ENCODE data around the gene JTB.

JTB gene

GRCh38 chr1:153978274-153978909, 918 bp upstream of the JTB start:
- no peak for DNase-seq (ENCODE audit: low read depth)

GRCh38 chr1:153976819-153977249, 640 bp downstream of the JTB start:
- DNase-seq (ENCODE audit: low read depth): no peak

- DNase-seq (ENCODE audit: low read depth): no peak
These were observed 3.9 kb downstream of the JTB start for GRCh38 chr1:153973525-153973924.

- no peak for DNase-seq (ENCODE audit: low read depth)
These were observed 4.4 kb downstream of the JTB start for GRCh38 chr1:153973071-153973470.

- no peak for DNase-seq (ENCODE audit: low read depth)
These were observed 7.1 kb downstream of the JTB start for GRCh38 chr1:153970346-153970745.

GRCh38 chr1:153968972-153969371, 8.5 kb downstream of the JTB start:
- DNase-seq (ENCODE audit: low read depth): no peak

- DNase-seq (ENCODE audit: low read depth): no peak
These were observed 9.1 kb downstream of the JTB start for GRCh38 chr1:153968408-153968807.

- no peak for DNase-seq (ENCODE audit: low read depth)
These were observed 9.5 kb downstream of the JTB start for GRCh38 chr1:153968000-153968363.

- peak; percentile 98 for DNase-seq (ENCODE audit: low read depth)
These were observed 10.1 kb downstream of the JTB start, which contains the start of gene CREB3L4 for GRCh38 chr1:153967107-153967999. Gene CREB3L4, plus strand, starts transcription at chr1:153967902. Its CDS starts 624 bp downstream, at chr1:153968526.

GRCh38 chr1:153963850-153964331, 13.6 kb downstream of the JTB start:
- no peak for DNase-seq (ENCODE audit: low read depth)

- peak; percentile 94 for DNase-seq (ENCODE audit: low read depth)
These were observed 14.2 kb downstream of the JTB start, which contains the start of gene SLC39A1 for GRCh38 chr1:153963030-153963849. Gene SLC39A1, minus strand, starts transcription at chr1:153963537. Its CDS starts 822 bp downstream, at chr1:153962715.

- DNase-seq (ENCODE audit: low read depth): no peak
These were observed 15.1 kb downstream of the JTB start for GRCh38 chr1:153962088-153963029.

- DNase-seq (ENCODE audit: low read depth): no peak
These were observed 16.1 kb downstream of the JTB start for GRCh38 chr1:153961421-153961820.

GRCh38 chr1:153960206-153960605, 17.3 kb downstream of the JTB start:
- DNase-seq (ENCODE audit: low read depth): no peak

GRCh38 chr1:153959454-153959853, 18.0 kb downstream of the JTB start:
- no peak for DNase-seq (ENCODE audit: low read depth)

GRCh38 chr1:153958961-153959260, 18.6 kb downstream of the JTB start:
- no peak for DNase-seq (ENCODE audit: low read depth)

- DNase-seq (ENCODE audit: low read depth): peak; percentile 97
These were observed 19.1 kb downstream of the JTB start, which contains the start of gene CRTC2 for GRCh38 chr1:153958111-153958960. Gene CRTC2, minus strand, starts transcription at chr1:153958612. Its CDS starts 115 bp downstream, at chr1:153958497.

- DNase-seq (ENCODE audit: low read depth): no peak
These were observed 19.7 kb downstream of the JTB start for GRCh38 chr1:153957744-153958110.

- DNase-seq (ENCODE audit: low read depth): no peak
These were observed 20.3 kb downstream of the JTB start for GRCh38 chr1:153956997-153957715.

- no peak for DNase-seq (ENCODE audit: low read depth)
These were observed 22.6 kb downstream of the JTB start for GRCh38 chr1:153954826-153955225.

Measured in fibroblast of the conjunctiva (primary cell).